ENCODE data around the gene PWP2. TPM values are rescaled to one million over a fixed set of nuclear protein-coding genes. Genes with fewer than 3 reads are reported as not detected.
A peak's percentile ranks its signal among the peaks of the same experiment; 100 is the strongest.
"Not testable (repeated sequence)": the region's sequence is repeated elsewhere in the genome, so short reads cannot be mapped to it uniquely, and the experiment has no call there.

The PWP2 gene
- 10 to 100 TPM in 2 of 4 donors, 1 to 10 TPM in 2; 5.6 to 63.5 (median 10.6) TPM for total RNA-seq

GRCh38 chr21:44107026-44107501 lies at the start of gene PWP2:
PWP2 (plus strand) TSS chr21:44107399; CDS start chr21:44107417, 18 bp downstream.
- Histone ChIP-seq H3K27ac (peak within 1 kb of the TSS in 3 of 4 donors; percentile 49 to 64 (median 59)), H3K4me3 (peak within 1 kb of the TSS; percentile 42 to 54 (median 46))
- DNase-seq: peak in 2 of 3 donors; percentile 18 to 61
- not testable (repeated sequence) for H3K4me1 ChIP-seq, H3K27me3 ChIP-seq, H3K36me3 ChIP-seq, H3K9me3 ChIP-seq

DNA sequence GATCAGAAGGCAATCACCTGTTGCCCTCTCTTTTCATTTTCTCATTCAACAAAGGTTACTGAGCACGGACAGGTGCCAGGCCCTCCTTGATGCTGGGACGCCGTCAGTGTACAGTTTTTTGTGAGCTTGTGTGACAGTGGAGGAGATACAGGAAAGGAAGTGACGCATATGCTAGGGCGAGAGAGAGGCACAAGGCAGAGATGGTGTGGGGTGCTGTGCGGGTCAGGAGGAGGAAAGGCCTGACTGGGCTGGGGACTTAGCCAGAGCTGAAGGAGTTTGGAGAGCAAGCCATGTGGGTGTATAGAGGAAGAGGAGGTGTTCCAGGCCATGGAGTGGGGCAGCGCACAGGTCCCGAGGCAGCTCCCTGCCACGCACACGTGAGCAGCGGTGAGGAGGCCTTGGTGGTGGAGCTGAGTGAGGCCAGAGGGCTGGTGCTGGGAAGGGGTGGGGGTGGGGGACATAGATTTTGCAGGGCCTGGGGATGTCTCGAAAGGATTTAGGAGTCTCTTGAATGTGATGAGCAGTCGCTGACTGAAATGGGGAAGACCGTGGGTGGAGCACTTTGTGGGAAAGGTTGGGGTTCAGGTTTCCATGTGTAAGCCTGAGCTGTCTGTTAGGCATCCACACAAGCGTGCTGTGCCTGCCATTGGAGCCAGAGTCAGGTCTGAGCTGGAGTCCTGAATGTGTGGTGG lies 49.1 kb upstream of the PWP2 start:
- Histone ChIP-seq H3K27me3 (no peaks in the 10 kb centered on the region), H3K4me1 (peaks cover 0 to under 1% (median 0%) of the 10 kb centered on the region in 4 donors), H3K4me3 (no peak overlapping the region), H3K27ac (no peak overlapping the region), H3K36me3 (peaks cover 0 to 80% (median 0%) of the 10 kb centered on the region in 3 donors), H3K9me3 (no peaks in the 10 kb centered on the region)
- no peak for DNase-seq
- no peak for TF ChIP-seq POLR2A (IDR thresholded peaks at IDR 0.05)
- TF ChIP-seq, protein P1, sequence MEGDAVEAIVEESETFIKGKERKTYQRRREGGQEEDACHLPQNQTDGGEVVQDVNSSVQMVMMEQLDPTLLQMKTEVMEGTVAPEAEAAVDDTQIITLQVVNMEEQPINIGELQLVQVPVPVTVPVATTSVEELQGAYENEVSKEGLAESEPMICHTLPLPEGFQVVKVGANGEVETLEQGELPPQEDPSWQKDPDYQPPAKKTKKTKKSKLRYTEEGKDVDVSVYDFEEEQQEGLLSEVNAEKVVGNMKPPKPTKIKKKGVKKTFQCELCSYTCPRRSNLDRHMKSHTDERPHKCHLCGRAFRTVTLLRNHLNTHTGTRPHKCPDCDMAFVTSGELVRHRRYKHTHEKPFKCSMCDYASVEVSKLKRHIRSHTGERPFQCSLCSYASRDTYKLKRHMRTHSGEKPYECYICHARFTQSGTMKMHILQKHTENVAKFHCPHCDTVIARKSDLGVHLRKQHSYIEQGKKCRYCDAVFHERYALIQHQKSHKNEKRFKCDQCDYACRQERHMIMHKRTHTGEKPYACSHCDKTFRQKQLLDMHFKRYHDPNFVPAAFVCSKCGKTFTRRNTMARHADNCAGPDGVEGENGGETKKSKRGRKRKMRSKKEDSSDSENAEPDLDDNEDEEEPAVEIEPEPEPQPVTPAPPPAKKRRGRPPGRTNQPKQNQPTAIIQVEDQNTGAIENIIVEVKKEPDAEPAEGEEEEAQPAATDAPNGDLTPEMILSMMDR (IDR thresholded peaks at IDR 0.05): no peak

DNA sequence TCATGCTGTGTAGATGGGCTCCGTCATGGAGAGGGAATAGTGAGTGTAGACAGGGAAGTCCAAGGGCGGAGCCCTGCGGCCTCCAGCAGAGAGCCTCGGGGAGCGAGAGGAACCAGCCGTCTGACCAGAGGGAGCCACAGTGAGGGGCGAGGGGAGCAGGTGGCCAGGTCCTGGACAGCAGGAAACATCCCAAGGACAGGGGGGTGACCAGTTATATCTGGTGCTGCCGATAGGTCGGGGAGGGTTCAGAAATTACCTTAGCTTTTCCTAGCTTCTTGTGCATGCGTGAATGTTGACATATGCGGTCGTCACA lies 48.6 kb upstream of the PWP2 start:
- Histone ChIP-seq H3K4me3 (no peak overlapping the region), H3K36me3 (peaks cover 0 to 80% (median 0%) of the 10 kb centered on the region in 3 donors), H3K4me1 (no peaks in the 10 kb centered on the region), H3K9me3 (no peaks in the 10 kb centered on the region), H3K27me3 (no peaks in the 10 kb centered on the region), H3K27ac (no peak overlapping the region)
- DNase-seq: no peak
- no peak for TF ChIP-seq POLR2A (IDR thresholded peaks at IDR 0.05)
- TF ChIP-seq, protein P1 (IDR thresholded peaks at IDR 0.05): no peak

- Histone ChIP-seq H3K27me3 (no peaks in the 10 kb centered on the region), H3K9me3 (no peaks in the 10 kb centered on the region), H3K4me3 (no peak overlapping the region), H3K36me3 (peaks cover 0 to 81% (median 0%) of the 10 kb centered on the region in 3 donors), H3K4me1 (no peaks in the 10 kb centered on the region), H3K27ac (no peak overlapping the region)
- TF ChIP-seq, protein P1 (IDR thresholded peaks at IDR 0.05): no peak
- TF ChIP-seq POLR2A (IDR thresholded peaks at IDR 0.05): no peak
- DNase-seq: no peak
These were observed 48.2 kb upstream of the PWP2 start for GRCh38 chr21:44058981-44059380.

DNA sequence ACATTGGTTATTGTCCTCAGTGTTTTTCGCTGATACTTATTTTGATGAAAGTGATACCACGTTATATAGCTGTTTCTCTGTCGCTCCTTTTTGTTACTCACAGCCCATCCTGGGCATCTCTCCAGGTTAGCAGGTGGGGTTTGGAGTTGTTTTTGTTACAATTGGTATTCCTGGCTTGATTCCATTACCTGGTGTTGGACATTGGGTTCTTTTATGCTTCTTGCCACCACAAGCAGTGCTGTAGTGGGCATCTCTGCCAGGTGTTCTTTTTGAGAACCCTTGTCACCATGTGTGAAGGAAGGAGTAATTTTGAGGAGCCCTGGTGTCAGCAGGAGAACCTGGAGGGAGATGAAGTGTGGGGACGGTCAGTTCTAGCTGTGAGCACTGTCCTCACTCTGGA lies 47.5 kb upstream of the PWP2 start:
- H3K27me3 ChIP-seq: no peaks in the 10 kb centered on the region
- peaks cover 0 to 85% (median 0%) of the 10 kb centered on the region in 3 donors for H3K36me3 ChIP-seq
- H3K4me1 ChIP-seq: no peaks in the 10 kb centered on the region
- H3K9me3 ChIP-seq: no peaks in the 10 kb centered on the region
- no peak overlapping the region for H3K4me3 ChIP-seq
- no peak for TF ChIP-seq POLR2A (IDR thresholded peaks at IDR 0.05)
- TF ChIP-seq, protein P1 (IDR thresholded peaks at IDR 0.05): no peak
- no peak for DNase-seq
- no peak overlapping the region for H3K27ac ChIP-seq

DNA sequence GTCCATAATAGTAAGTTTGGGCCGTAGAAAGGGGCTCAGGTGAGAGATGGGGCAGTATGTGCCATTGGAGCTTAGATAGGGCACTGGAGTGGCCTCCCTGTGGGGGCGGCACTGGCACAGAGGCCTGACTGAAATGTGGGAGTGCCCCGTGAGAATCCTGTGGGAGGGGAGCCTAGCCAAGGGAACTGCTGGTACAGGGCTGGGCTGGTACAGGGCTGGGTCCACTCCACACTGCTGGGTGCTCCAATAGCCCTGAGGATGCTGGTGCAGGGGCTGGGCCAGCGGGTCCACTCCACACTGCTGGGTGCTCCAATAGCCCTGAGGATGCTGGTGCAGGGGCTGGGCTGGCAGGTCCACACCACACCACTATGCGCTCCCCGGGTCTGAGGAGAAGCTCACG lies 44.8 kb upstream of the PWP2 start:
- TF ChIP-seq, protein P1 (IDR thresholded peaks at IDR 0.05): no peak
- TF ChIP-seq POLR2A (IDR thresholded peaks at IDR 0.05): no peak
- DNase-seq: no peak
- Histone ChIP-seq H3K36me3 (peaks cover 0 to 81% (median 0%) of the 10 kb centered on the region in 3 donors), H3K27ac (no peak overlapping the region), H3K27me3 (no peaks in the 10 kb centered on the region), H3K4me1 (peaks cover 0 to 5% (median 0%) of the 10 kb centered on the region in 4 donors), H3K9me3 (no peaks in the 10 kb centered on the region), H3K4me3 (no peak overlapping the region)

Data from Peyer's patch (tissue), 4 donors.